ENCODE data around the gene CYSLTR1.

CYSLTR1 gene

DNA sequence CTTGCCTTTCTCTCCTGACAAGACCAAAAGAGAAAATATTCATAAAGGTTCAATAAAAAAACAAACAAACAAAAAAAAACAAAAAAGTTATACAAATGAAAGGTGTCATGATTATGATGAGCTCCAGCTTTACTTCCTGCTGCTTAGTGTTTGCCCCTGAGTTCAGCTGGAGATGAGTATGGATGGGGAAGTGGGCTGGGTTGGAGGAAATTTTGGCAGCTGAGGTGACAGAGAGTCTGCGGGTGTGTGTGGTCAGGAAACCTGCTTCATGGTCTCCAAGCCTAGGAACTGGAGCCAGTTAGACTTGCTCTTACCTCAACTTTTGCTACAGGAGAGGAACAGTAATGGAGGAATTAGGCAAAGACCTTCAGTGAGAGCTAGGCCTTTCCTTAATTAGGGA, 4.3 kb upstream of the CYSLTR1 start:
- H3K9ac ChIP-seq (ENCODE audit: low read length) = no peak overlapping the region
- TF ChIP-seq, protein P1, sequence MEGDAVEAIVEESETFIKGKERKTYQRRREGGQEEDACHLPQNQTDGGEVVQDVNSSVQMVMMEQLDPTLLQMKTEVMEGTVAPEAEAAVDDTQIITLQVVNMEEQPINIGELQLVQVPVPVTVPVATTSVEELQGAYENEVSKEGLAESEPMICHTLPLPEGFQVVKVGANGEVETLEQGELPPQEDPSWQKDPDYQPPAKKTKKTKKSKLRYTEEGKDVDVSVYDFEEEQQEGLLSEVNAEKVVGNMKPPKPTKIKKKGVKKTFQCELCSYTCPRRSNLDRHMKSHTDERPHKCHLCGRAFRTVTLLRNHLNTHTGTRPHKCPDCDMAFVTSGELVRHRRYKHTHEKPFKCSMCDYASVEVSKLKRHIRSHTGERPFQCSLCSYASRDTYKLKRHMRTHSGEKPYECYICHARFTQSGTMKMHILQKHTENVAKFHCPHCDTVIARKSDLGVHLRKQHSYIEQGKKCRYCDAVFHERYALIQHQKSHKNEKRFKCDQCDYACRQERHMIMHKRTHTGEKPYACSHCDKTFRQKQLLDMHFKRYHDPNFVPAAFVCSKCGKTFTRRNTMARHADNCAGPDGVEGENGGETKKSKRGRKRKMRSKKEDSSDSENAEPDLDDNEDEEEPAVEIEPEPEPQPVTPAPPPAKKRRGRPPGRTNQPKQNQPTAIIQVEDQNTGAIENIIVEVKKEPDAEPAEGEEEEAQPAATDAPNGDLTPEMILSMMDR (IDR thresholded peaks at IDR 0.05; ENCODE audit: low read length) = no peak
- TF ChIP-seq EZH2phosphoT487 (IDR thresholded peaks at IDR 0.05; ENCODE audit: low read length) (no peak), EZH2 (optimal IDR thresholded peaks at IDR 0.05; ENCODE audit: low read depth, low read length) (no peak)
- no peak overlapping the region for H2AFZ ChIP-seq (ENCODE audit: low read length)
- DNase-seq = no peak
- H4K20me1 ChIP-seq (ENCODE audit: insufficient read depth, low read length) = no peaks in the 10 kb centered on the region
- H3K4me2 ChIP-seq (ENCODE audit: low read depth, low read length) = no peak overlapping the region
- H3K9me3 ChIP-seq (replicated peaks; ENCODE audit: insufficient read depth, low read length) = no peaks in the 10 kb centered on the region
- H3K9me2 ChIP-seq (replicated peaks; ENCODE audit: insufficient read depth, low read length) = no peaks in the 10 kb centered on the region
- peaks cover 53% of the 10 kb centered on the region for H3K4me1 ChIP-seq (ENCODE audit: low read length)
- H3K27ac ChIP-seq (ENCODE audit: low read length) = no peak overlapping the region
- H3F3A ChIP-seq (ENCODE audit: insufficient read depth, low read length) = peaks cover 28% of the 10 kb centered on the region
- no peaks in the 10 kb centered on the region for H3K36me3 ChIP-seq (replicated peaks; ENCODE audit: insufficient read depth, low read length)
- H3K79me2 ChIP-seq (ENCODE audit: low read length) = peaks cover 3% of the 10 kb centered on the region
- H3K27me3 ChIP-seq (replicated peaks; ENCODE audit: insufficient read depth, low read length) = no peaks in the 10 kb centered on the region
- no peak overlapping the region for H3K4me3 ChIP-seq (ENCODE audit: low read length)

DNA sequence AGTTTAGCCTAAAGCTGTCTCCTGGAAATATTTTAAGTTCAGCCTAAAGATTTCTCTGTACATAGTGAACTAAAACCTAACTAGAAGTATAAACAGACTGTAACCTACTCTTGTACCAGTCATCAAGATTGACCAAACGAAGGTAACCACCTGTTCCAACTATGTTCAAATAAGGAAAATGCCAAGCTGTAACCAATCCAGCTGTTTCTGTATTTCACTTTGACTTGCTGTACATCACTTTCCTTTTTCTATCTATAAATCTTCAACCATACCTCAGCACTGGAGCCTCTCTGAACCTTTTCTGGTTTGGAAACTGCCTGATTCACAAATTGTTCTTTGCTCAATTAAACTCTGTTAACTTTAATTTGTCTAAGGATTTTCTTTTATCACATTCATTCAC, 3.1 kb upstream of the CYSLTR1 start:
- TF ChIP-seq EZH2phosphoT487 (IDR thresholded peaks at IDR 0.05; ENCODE audit: low read length) (no peak), EZH2 (optimal IDR thresholded peaks at IDR 0.05; ENCODE audit: low read depth, low read length) (no peak)
- TF ChIP-seq, protein P1 (IDR thresholded peaks at IDR 0.05; ENCODE audit: low read length) = no peak
- Histone ChIP-seq H3F3A (ENCODE audit: insufficient read depth, low read length) (peaks cover 29% of the 10 kb centered on the region), H3K9me2 (replicated peaks; ENCODE audit: insufficient read depth, low read length) (no peaks in the 10 kb centered on the region), H3K27ac (ENCODE audit: low read length) (no peak overlapping the region; the same call in 1 of the 2 replicates), H3K27me3 (replicated peaks; ENCODE audit: insufficient read depth, low read length) (no peaks in the 10 kb centered on the region), H3K4me2 (ENCODE audit: low read depth, low read length) (0 out of 2 replicates have a peak overlapping the region, but pooled peaks have one; percentile 85), H3K4me1 (ENCODE audit: low read length) (peaks cover 53% of the 10 kb centered on the region), H3K9me3 (replicated peaks; ENCODE audit: insufficient read depth, low read length) (no peaks in the 10 kb centered on the region), H3K36me3 (replicated peaks; ENCODE audit: insufficient read depth, low read length) (no peaks in the 10 kb centered on the region), H3K4me3 (ENCODE audit: low read length) (no peak overlapping the region), H3K9ac (ENCODE audit: low read length) (no peak overlapping the region), H4K20me1 (ENCODE audit: insufficient read depth, low read length) (no peaks in the 10 kb centered on the region), H3K79me2 (ENCODE audit: low read length) (peaks cover 15% of the 10 kb centered on the region), H2AFZ (ENCODE audit: low read length) (no peak overlapping the region)
- no peak for DNase-seq

DNA sequence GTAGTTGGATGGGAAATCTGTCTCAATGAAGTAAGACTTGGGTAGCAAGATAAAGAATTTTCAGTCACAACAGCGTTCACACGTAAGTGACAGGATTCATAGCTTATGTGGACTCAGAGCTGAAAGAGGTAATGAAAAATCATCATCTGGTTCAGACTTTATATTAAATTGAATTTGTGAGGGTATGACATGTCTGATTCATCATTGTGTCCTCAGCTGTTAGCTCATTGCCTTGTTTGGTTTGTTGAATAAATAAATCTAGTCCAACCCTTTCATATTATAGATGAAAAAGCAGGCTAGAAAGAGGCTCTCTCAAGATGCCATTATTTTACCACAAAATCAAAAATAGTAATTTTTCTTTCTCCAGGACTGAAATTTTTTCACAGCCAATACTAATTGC, 2.7 kb upstream of the CYSLTR1 start:
- H3K9ac ChIP-seq (ENCODE audit: low read length) = no peak overlapping the region
- H3K4me2 ChIP-seq (ENCODE audit: low read depth, low read length) = peak overlapping the region; percentile 85

More for the DNA sequence above, 2.7 kb upstream of the CYSLTR1 start:
- no peaks in the 10 kb centered on the region for H3K36me3 ChIP-seq (replicated peaks; ENCODE audit: insufficient read depth, low read length)
- H3K79me2 ChIP-seq (ENCODE audit: low read length) = peaks cover 20% of the 10 kb centered on the region
- no peak for TF ChIP-seq EZH2phosphoT487 (IDR thresholded peaks at IDR 0.05; ENCODE audit: low read length)
- TF ChIP-seq, protein P1 (IDR thresholded peaks at IDR 0.05; ENCODE audit: low read length) = no peak
- TF ChIP-seq EZH2 (optimal IDR thresholded peaks at IDR 0.05; ENCODE audit: low read depth, low read length) = no peak
- H3K9me3 ChIP-seq (replicated peaks; ENCODE audit: insufficient read depth, low read length) = no peaks in the 10 kb centered on the region
- H3K27me3 ChIP-seq (replicated peaks; ENCODE audit: insufficient read depth, low read length) = no peaks in the 10 kb centered on the region
- H3K4me3 ChIP-seq (ENCODE audit: low read length) = no peak overlapping the region
- no peaks in the 10 kb centered on the region for H4K20me1 ChIP-seq (ENCODE audit: insufficient read depth, low read length)
- H3K27ac ChIP-seq (ENCODE audit: low read length) = peak overlapping the region; percentile 73; the same call in 1 of the 2 replicates
- DNase-seq = no peak
- H3K4me1 ChIP-seq (ENCODE audit: low read length) = peaks cover 53% of the 10 kb centered on the region
- peak overlapping the region; percentile 37; the same call in 1 of the 2 replicates for H2AFZ ChIP-seq (ENCODE audit: low read length)
- H3K9me2 ChIP-seq (replicated peaks; ENCODE audit: insufficient read depth, low read length) = no peaks in the 10 kb centered on the region
- H3F3A ChIP-seq (ENCODE audit: insufficient read depth, low read length) = peaks cover 29% of the 10 kb centered on the region

Measured in MM.1S (cell line).